NCI-H345 treated with DMSO at 0.1 percent for 48 hours (cell line): ENCODE data around the gene ZNF212.

ENCODE experiments used
- DNase-seq: peaks from one replicate; lab custom pipeline; 2025; ENCODE audit not compliant: unreplicated experiment; lab: John Stamatoyannopoulos, UW

The ZNF212 gene

GRCh38 chr7:149284850-149285585, 45.6 kb downstream of the ZNF212 start:
- peak; percentile 92 for DNase-seq

- DNase-seq = no peak
Observed at GRCh38 chr7:149285603-149286002, 46.2 kb downstream of the ZNF212 start.

GRCh38 chr7:149286811-149287400, 47.5 kb downstream of the ZNF212 start:
- no peak for DNase-seq

GRCh38 chr7:149287622-149288021, 48.2 kb downstream of the ZNF212 start:
- no peak for DNase-seq

- no peak for DNase-seq
Observed at GRCh38 chr7:149289262-149289661, 49.8 kb downstream of the ZNF212 start.

GRCh38 chr7:149289856-149290255, 50.4 kb downstream of the ZNF212 start:
- DNase-seq = no peak

- no peak for DNase-seq
Observed at GRCh38 chr7:149291036-149291780, 51.8 kb downstream of the ZNF212 start.

GRCh38 chr7:149291781-149292461, 52.5 kb downstream of the ZNF212 start:
- no peak for DNase-seq

- DNase-seq = no peak
Observed at GRCh38 chr7:149292462-149292823, 53.0 kb downstream of the ZNF212 start.

- DNase-seq = no peak
Observed at GRCh38 chr7:149293338-149293737, 53.9 kb downstream of the ZNF212 start.

- no peak for DNase-seq
Observed at GRCh38 chr7:149293946-149294633, 54.6 kb downstream of the ZNF212 start.

GRCh38 chr7:149294634-149295480, 55.4 kb downstream of the ZNF212 start:
- no peak for DNase-seq

- DNase-seq = no peak
Observed at GRCh38 chr7:149295481-149295850, 56.0 kb downstream of the ZNF212 start.

- no peak for DNase-seq
Observed at GRCh38 chr7:149296368-149296767, 56.9 kb downstream of the ZNF212 start.

- no peak for DNase-seq
Observed at GRCh38 chr7:149297034-149297755, 57.7 kb downstream of the ZNF212 start.

- DNase-seq = no peak
Observed at GRCh38 chr7:149300620-149301285, 61.3 kb downstream of the ZNF212 start.

- no peak for DNase-seq
Observed at GRCh38 chr7:149302222-149302621, 62.8 kb downstream of the ZNF212 start.

- no peak for DNase-seq
Observed at GRCh38 chr7:149302865-149303264, 63.4 kb downstream of the ZNF212 start.

- DNase-seq = no peak
Observed at GRCh38 chr7:149304006-149304405, 64.6 kb downstream of the ZNF212 start.
